ENCODE measurements around the gene TMEM263.

DNA sequence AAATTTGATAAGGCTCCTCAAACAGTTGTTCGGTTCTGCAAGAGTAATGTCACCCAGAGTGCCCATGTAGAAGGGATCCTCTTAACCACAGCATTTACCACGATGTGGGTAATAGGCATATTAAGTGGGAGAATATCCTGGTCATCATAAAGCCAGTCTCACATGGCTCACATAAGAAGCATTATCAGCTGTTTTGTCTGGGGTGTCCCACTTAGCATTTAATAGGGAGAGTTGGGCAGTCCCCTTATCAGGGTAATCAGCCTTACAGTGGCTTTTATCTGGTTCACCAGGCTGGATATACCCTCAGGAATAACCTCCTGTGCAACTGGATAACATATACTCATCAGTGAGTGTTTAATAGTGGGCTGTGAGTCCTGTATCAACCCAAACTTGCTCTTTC, 12.9 kb upstream of the TMEM263 start:
- TF ChIP-seq EZH2 (IDR thresholded peaks at IDR 0.05; ENCODE audit: borderline replicate concordance) = no peak
- TF ChIP-seq CTCF (IDR thresholded peaks at IDR 0.05; ENCODE audit: poor library complexity) = no peak
- no peak for TF ChIP-seq EZH2phosphoT487 (IDR thresholded peaks at IDR 0.05; ENCODE audit: low read depth, severe bottlenecking, unreplicated experiment)
